PC-9 (cell line): Measurements from ENCODE around the gene E2F7.

Experiments used
- EZH2 ChIP-seq: fragments of 200-600 bp; sonication (generic); IDR thresholded peaks from 2 replicates; pipeline ENCODE4 v1.8.0; 2017; ENCODE audit warnings: antibody characterized with exemption, low read depth
- TF ChIP-seq, protein P1 (sequence below): fragments of 200-600 bp; sonication (generic); conservative IDR thresholded peaks from 2 replicates; pipeline ENCODE4 v1.6.1; 2017; ENCODE audit warnings: mixed run types, antibody characterized with exemption, mild to moderate bottlenecking, moderate library complexity

DNA sequence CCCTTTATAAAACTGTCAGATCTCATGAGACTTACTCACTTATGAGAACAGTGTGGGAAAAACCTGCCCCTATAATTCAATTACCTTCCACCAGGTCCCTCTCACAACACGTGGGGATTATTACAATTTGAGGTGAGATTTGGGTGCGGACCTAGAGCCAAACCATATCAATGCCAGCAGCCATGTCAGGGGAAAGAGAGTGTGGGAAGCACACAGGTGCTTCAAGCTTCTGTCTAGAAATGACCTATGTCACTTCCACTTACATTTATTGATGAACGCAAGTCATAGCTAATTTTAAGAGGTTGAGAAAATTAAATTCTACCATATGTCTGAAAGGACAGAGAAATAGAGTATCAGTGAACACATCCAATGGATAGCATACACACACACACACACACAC is 32.5 kb upstream of the E2F7 start:
- TF ChIP-seq, protein P1, sequence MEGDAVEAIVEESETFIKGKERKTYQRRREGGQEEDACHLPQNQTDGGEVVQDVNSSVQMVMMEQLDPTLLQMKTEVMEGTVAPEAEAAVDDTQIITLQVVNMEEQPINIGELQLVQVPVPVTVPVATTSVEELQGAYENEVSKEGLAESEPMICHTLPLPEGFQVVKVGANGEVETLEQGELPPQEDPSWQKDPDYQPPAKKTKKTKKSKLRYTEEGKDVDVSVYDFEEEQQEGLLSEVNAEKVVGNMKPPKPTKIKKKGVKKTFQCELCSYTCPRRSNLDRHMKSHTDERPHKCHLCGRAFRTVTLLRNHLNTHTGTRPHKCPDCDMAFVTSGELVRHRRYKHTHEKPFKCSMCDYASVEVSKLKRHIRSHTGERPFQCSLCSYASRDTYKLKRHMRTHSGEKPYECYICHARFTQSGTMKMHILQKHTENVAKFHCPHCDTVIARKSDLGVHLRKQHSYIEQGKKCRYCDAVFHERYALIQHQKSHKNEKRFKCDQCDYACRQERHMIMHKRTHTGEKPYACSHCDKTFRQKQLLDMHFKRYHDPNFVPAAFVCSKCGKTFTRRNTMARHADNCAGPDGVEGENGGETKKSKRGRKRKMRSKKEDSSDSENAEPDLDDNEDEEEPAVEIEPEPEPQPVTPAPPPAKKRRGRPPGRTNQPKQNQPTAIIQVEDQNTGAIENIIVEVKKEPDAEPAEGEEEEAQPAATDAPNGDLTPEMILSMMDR, result no peak
- no peak for TF ChIP-seq EZH2
